ENCODE data around the gene LTB4R2. TPM values are rescaled to one million over a fixed set of nuclear protein-coding genes. Genes with fewer than 3 reads are reported as not detected.

LTB4R2 gene
- total RNA-seq, 1 donor from 2014 or later = 1.8 TPM

- no peaks in the 10 kb centered on the region for H3K4me1 Mint-ChIP-seq
- Histone ChIP-seq H3K4me2 (no peak overlapping the region), H3K4me1 (no peaks in the 10 kb centered on the region), H3K4me3 (no peak overlapping the region), H3K9ac (no peak overlapping the region), H2AFZ (replicated peaks) (no peak overlapping the region), H3F3A (ENCODE audit: low read depth) (no peaks in the 10 kb centered on the region), H3K27me3 (peaks cover 38% of the 10 kb centered on the region), H3K36me3 (no peaks in the 10 kb centered on the region), H3K27ac (no peak overlapping the region), H4K20me1 (ENCODE audit: low read depth) (no peaks in the 10 kb centered on the region), H3K79me2 (ENCODE audit: low read depth) (no peaks in the 10 kb centered on the region), H3K9me3 (ENCODE audit: low read depth) (no peaks in the 10 kb centered on the region)
- no peak for DNase-seq (ENCODE audit: low spot score)
- no peak overlapping the region for H3K27ac Mint-ChIP-seq
- H3K9me3 Mint-ChIP-seq = no peaks in the 10 kb centered on the region
- TF ChIP-seq, protein P1, sequence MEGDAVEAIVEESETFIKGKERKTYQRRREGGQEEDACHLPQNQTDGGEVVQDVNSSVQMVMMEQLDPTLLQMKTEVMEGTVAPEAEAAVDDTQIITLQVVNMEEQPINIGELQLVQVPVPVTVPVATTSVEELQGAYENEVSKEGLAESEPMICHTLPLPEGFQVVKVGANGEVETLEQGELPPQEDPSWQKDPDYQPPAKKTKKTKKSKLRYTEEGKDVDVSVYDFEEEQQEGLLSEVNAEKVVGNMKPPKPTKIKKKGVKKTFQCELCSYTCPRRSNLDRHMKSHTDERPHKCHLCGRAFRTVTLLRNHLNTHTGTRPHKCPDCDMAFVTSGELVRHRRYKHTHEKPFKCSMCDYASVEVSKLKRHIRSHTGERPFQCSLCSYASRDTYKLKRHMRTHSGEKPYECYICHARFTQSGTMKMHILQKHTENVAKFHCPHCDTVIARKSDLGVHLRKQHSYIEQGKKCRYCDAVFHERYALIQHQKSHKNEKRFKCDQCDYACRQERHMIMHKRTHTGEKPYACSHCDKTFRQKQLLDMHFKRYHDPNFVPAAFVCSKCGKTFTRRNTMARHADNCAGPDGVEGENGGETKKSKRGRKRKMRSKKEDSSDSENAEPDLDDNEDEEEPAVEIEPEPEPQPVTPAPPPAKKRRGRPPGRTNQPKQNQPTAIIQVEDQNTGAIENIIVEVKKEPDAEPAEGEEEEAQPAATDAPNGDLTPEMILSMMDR (IDR thresholded peaks at IDR 0.05) = no peak
- TF ChIP-seq EZH2 (IDR thresholded peaks at IDR 0.05) (no peak), EZH2phosphoT487 (IDR thresholded peaks at IDR 0.05) (no peak)
- H3K36me3 Mint-ChIP-seq = no peaks in the 10 kb centered on the region
- H3K27me3 Mint-ChIP-seq (ENCODE audit: insufficient read depth, low read depth) = peaks cover 5% of the 10 kb centered on the region
- no peak overlapping the region for H3K4me3 Mint-ChIP-seq
Observed at GRCh38 chr14:24317141-24317928, 7.4 kb downstream of the LTB4R2 start.

DNA sequence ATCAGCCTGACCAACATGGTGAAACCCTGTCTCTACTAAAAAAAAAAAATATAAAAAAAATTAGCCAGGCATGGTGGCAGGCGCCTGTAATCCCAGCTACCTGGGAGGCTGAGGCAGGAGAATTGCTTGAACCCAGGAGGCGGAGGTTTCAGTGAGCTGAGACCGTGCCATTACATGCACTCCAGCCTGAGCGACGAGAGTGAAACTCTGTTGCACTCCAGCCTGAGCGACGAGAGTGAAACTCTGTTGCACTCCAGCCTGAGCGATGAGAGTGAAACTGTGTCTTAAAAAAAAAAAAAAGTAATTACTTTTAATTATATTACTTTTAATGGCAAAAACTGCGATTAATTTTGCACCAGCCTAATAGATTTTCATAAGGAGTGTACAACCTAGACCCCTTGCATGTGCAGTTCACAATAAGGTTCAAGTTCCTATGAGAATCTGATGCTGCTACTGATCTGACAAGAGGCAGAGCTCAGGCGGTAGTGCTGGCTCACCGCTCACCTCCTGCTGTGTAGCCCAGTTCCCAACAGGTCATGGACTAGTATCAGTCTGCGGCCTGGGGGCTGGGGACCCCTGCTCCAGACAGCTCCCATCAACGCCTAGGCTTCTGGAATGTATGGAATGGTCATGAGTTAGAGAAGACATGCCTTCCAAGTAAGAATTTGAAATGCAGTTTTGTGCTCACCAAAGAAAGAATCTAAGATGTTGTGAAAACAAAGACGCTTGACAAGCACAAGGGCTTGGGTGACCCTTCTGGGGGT, 11.5 kb downstream of the LTB4R2 start:
- H3K27me3 Mint-ChIP-seq (ENCODE audit: insufficient read depth, low read depth) = peaks cover 9% of the 10 kb centered on the region
- TF ChIP-seq EZH2phosphoT487 (IDR thresholded peaks at IDR 0.05) (no peak), EZH2 (IDR thresholded peaks at IDR 0.05) (no peak)
- TF ChIP-seq, protein P1 (IDR thresholded peaks at IDR 0.05) = no peak
- Histone ChIP-seq H3K9ac (no peak overlapping the region), H3K4me1 (no peaks in the 10 kb centered on the region), H3K36me3 (no peaks in the 10 kb centered on the region), H3K27me3 (peaks cover 38% of the 10 kb centered on the region), H2AFZ (replicated peaks) (no peak overlapping the region), H3K79me2 (ENCODE audit: low read depth) (no peaks in the 10 kb centered on the region), H3F3A (ENCODE audit: low read depth) (no peaks in the 10 kb centered on the region), H3K4me2 (no peak overlapping the region), H3K4me3 (no peak overlapping the region), H3K27ac (no peak overlapping the region), H3K9me3 (ENCODE audit: low read depth) (no peaks in the 10 kb centered on the region), H4K20me1 (ENCODE audit: low read depth) (no peaks in the 10 kb centered on the region)
- peak overlapping the region; percentile 65 for H3K27ac Mint-ChIP-seq
- H3K36me3 Mint-ChIP-seq = no peaks in the 10 kb centered on the region
- peaks cover 2% of the 10 kb centered on the region for H3K4me1 Mint-ChIP-seq
- H3K9me3 Mint-ChIP-seq = no peaks in the 10 kb centered on the region
- no peak overlapping the region for H3K4me3 Mint-ChIP-seq
- no peak for DNase-seq (ENCODE audit: low spot score)

GRCh38 chr14:24322672-24323071, 12.7 kb downstream of the LTB4R2 start:
- H3K4me3 Mint-ChIP-seq = no peak overlapping the region
- no peaks in the 10 kb centered on the region for H3K4me1 ChIP-seq
- no peak overlapping the region for H3K9ac ChIP-seq
- peaks cover 2% of the 10 kb centered on the region for H3K4me1 Mint-ChIP-seq
- H3K4me3 ChIP-seq = no peak overlapping the region
- no peaks in the 10 kb centered on the region for H4K20me1 ChIP-seq (ENCODE audit: low read depth)
- DNase-seq (ENCODE audit: low spot score) = no peak
- H3K27ac ChIP-seq = no peak overlapping the region
- H3K27ac Mint-ChIP-seq = no peak overlapping the region
- no peaks in the 10 kb centered on the region for H3K79me2 ChIP-seq (ENCODE audit: low read depth)
- peaks cover 29% of the 10 kb centered on the region for H3K27me3 ChIP-seq
- H3K36me3 Mint-ChIP-seq = no peaks in the 10 kb centered on the region
- H3K27me3 Mint-ChIP-seq (ENCODE audit: insufficient read depth, low read depth) = peaks cover 13% of the 10 kb centered on the region
- TF ChIP-seq EZH2phosphoT487 (IDR thresholded peaks at IDR 0.05) (no peak), EZH2 (IDR thresholded peaks at IDR 0.05) (no peak)
- TF ChIP-seq, protein P1 (IDR thresholded peaks at IDR 0.05) = no peak
- no peak overlapping the region for H3K4me2 ChIP-seq
- H3K36me3 ChIP-seq = no peaks in the 10 kb centered on the region
- no peaks in the 10 kb centered on the region for H3F3A ChIP-seq (ENCODE audit: low read depth)
- H3K9me3 ChIP-seq (ENCODE audit: low read depth) = no peaks in the 10 kb centered on the region
- no peaks in the 10 kb centered on the region for H3K9me3 Mint-ChIP-seq
- no peak overlapping the region for H2AFZ ChIP-seq (replicated peaks)
